ENCODE measurements around the gene CHST8.

The CHST8 gene

GRCh38 chr19:33799476-33799875 lies 177.7 kb downstream of the CHST8 start:
- no peak for DNase-seq

GRCh38 chr19:33800012-33800680 lies 178.4 kb downstream of the CHST8 start:
- DNase-seq: no peak

- DNase-seq: no peak
Measured at GRCh38 chr19:33801411-33801810, 179.7 kb downstream of the CHST8 start.

GRCh38 chr19:33802001-33802400 lies 180.2 kb downstream of the CHST8 start:
- no peak for DNase-seq

- DNase-seq: no peak
Measured at GRCh38 chr19:33802801-33803200, 181.0 kb downstream of the CHST8 start.

GRCh38 chr19:33803383-33803782 lies 181.6 kb downstream of the CHST8 start:
- DNase-seq: no peak

GRCh38 chr19:33804021-33804799 lies 182.5 kb downstream of the CHST8 start:
- DNase-seq: no peak

GRCh38 chr19:33805313-33805712 lies 183.6 kb downstream of the CHST8 start:
- DNase-seq: no peak

GRCh38 chr19:33805840-33806433 lies 184.2 kb downstream of the CHST8 start:
- DNase-seq: no peak

GRCh38 chr19:33806434-33806881 lies 184.7 kb downstream of the CHST8 start:
- DNase-seq: no peak

GRCh38 chr19:33808399-33808798 lies 186.6 kb downstream of the CHST8 start:
- no peak for DNase-seq

- DNase-seq: no peak
Measured at GRCh38 chr19:33809960-33810359, 188.2 kb downstream of the CHST8 start.

- DNase-seq: no peak
Measured at GRCh38 chr19:33810821-33811220, 189.1 kb downstream of the CHST8 start.

GRCh38 chr19:33811246-33811645 lies 189.5 kb downstream of the CHST8 start:
- no peak for DNase-seq

- no peak for DNase-seq
Measured at GRCh38 chr19:33811736-33812387, 190.1 kb downstream of the CHST8 start.

- DNase-seq: no peak
Measured at GRCh38 chr19:33812388-33813330, 190.9 kb downstream of the CHST8 start.

- no peak for DNase-seq
Measured at GRCh38 chr19:33813391-33814101, 191.8 kb downstream of the CHST8 start.

GRCh38 chr19:33814181-33815165 lies 192.7 kb downstream of the CHST8 start:
- DNase-seq: no peak

- no peak for DNase-seq
Measured at GRCh38 chr19:33815380-33816340, 193.9 kb downstream of the CHST8 start.

Measured in CD4-positive, alpha-beta T cell treated with Interleukin-12 subunit alpha and Interleukin-12 subunit beta, for 1 hour (primary cell).